ENCODE results near the gene PIN4.

GRCh38 chrX:72216973-72217372 lies 35.4 kb downstream of the PIN4 start:
- no peak for TF ChIP-seq CTCF (optimal IDR thresholded peaks at IDR 0.05 in 1 of 3, IDR thresholded peaks at IDR 0.05 in 1 of 3, conservative IDR thresholded peaks at IDR 0.05 in 1 of 3; ENCODE audit: extremely low read depth in 1 of 3, insufficient read depth in 2 of 3, low read length in 3 of 3)
- TF ChIP-seq EZH2 (IDR thresholded peaks at IDR 0.05; ENCODE audit: low read length): no peak

Data from keratinocyte (primary cell).